ENCODE data around the gene ESAM. TPM values are rescaled to one million over a fixed set of nuclear protein-coding genes. Genes with fewer than 3 reads are reported as not detected.

ESAM gene
- total and polyA plus RNA-seq, 4 donors = 4.0 to 15.6 (median 9.9) TPM

DNA sequence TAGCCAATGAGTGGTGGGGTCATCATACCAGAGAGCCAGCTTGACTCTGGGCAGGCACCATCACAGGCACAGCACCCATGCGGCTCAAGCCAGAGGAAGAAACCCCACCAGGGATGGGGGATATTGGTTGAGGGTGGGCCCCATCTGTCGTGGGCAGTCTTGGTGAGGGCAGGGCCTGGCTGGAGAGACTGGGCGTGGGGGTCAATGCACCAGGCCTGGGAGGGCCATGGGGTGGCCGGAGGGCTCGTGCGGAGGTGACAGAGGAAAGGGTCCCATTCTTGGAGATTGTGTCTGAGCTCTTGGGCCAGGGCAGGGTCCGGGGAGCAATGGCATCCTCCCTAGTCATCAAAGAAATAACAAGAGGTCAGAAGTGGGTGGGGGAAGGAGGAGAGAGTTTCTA, 8.5 kb downstream of the ESAM start:
- 86% methylated on average over 7 of the region's 7 CpGs for WGBS
- Histone ChIP-seq H3K9ac (ENCODE audit: low read depth in 1 of 2, low read length in 2 of 2) (no peak overlapping the region), H3K36me3 (ENCODE audit: control insufficient read depth in 4 of 4, insufficient read depth in 3 of 4, low read depth in 1 of 4, low read length in 3 of 4) (no peaks in the 10 kb centered on the region), H3K27ac (ENCODE audit: low read depth in 1 of 2, low read length in 2 of 2) (no peak overlapping the region), H3K4me1 (ENCODE audit: control insufficient read depth in 4 of 4, insufficient read depth in 4 of 4, low read length in 3 of 4) (peaks cover 2 to 6% (median 6%) of the 10 kb centered on the region in 4 donors), H3K9me3 (ENCODE audit: control insufficient read depth in 4 of 4, low read length in 3 of 4) (no peaks in the 10 kb centered on the region), H3K27me3 (ENCODE audit: control insufficient read depth in 4 of 4, insufficient read depth in 4 of 4, low read length in 3 of 4) (peaks cover 0 to 9% (median 2%) of the 10 kb centered on the region in 4 donors), H3K4me3 (ENCODE audit: low read depth in 1 of 3, low read length in 3 of 3) (no peak overlapping the region)
- no peak for DNase-seq (ENCODE audit: low spot score)
- TF ChIP-seq, protein P1, sequence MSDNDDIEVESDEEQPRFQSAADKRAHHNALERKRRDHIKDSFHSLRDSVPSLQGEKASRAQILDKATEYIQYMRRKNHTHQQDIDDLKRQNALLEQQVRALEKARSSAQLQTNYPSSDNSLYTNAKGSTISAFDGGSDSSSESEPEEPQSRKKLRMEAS (IDR thresholded peaks at IDR 0.05) = no peak
- no peak for TF ChIP-seq TAF1 (conservative IDR thresholded peaks at IDR 0.05)
- TF ChIP-seq RAD21 (IDR thresholded peaks at IDR 0.05) = no peak
- TF ChIP-seq EGR1 (IDR thresholded peaks at IDR 0.05; ENCODE audit: low read depth in 2 of 2) = no peak
- TF ChIP-seq, protein P2, sequence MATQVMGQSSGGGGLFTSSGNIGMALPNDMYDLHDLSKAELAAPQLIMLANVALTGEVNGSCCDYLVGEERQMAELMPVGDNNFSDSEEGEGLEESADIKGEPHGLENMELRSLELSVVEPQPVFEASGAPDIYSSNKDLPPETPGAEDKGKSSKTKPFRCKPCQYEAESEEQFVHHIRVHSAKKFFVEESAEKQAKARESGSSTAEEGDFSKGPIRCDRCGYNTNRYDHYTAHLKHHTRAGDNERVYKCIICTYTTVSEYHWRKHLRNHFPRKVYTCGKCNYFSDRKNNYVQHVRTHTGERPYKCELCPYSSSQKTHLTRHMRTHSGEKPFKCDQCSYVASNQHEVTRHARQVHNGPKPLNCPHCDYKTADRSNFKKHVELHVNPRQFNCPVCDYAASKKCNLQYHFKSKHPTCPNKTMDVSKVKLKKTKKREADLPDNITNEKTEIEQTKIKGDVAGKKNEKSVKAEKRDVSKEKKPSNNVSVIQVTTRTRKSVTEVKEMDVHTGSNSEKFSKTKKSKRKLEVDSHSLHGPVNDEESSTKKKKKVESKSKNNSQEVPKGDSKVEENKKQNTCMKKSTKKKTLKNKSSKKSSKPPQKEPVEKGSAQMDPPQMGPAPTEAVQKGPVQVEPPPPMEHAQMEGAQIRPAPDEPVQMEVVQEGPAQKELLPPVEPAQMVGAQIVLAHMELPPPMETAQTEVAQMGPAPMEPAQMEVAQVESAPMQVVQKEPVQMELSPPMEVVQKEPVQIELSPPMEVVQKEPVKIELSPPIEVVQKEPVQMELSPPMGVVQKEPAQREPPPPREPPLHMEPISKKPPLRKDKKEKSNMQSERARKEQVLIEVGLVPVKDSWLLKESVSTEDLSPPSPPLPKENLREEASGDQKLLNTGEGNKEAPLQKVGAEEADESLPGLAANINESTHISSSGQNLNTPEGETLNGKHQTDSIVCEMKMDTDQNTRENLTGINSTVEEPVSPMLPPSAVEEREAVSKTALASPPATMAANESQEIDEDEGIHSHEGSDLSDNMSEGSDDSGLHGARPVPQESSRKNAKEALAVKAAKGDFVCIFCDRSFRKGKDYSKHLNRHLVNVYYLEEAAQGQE (IDR thresholded peaks at IDR 0.05) = no peak
- no peak for TF ChIP-seq NR2F2 (IDR thresholded peaks at IDR 0.05)
- no peak for TF ChIP-seq RXRA (IDR thresholded peaks at IDR 0.05)
- no peak for TF ChIP-seq HNF4A (conservative IDR thresholded peaks at IDR 0.05)
- no peak for TF ChIP-seq HNF4G (IDR thresholded peaks at IDR 0.05)
- TF ChIP-seq, protein P3, sequence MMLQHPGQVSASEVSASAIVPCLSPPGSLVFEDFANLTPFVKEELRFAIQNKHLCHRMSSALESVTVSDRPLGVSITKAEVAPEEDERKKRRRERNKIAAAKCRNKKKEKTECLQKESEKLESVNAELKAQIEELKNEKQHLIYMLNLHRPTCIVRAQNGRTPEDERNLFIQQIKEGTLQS (IDR thresholded peaks at IDR 0.05) = no peak
- TF ChIP-seq GABPA (IDR thresholded peaks at IDR 0.05 in 1 of 2, conservative IDR thresholded peaks at IDR 0.05 in 1 of 2) = no peak
- TF ChIP-seq SP1 (IDR thresholded peaks at IDR 0.05) = no peak
- TF ChIP-seq FOXA1 (IDR thresholded peaks at IDR 0.05) = no peak

DNA sequence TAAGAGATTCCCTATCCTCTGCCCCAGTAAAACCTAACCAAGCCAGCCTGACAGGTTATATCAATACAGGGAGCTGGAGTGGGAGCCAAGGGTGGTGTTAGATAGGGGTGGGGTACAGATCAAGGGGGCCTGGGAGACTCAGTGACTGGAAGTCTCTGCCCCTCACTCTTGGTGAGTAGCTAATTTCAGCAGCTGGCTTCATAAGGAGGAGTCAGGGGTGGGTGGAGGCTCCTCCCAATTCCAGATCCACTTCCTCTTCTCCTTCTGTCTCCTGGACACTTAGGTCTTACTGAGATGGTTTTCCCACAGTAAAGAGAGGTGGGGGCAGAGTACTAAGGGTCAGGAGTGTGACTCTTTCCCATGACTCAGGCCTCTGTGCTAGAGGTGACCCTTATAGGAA, 8.9 kb downstream of the ESAM start:
- no peak overlapping the region for H3K4me3 ChIP-seq (ENCODE audit: low read depth in 1 of 3, low read length in 3 of 3)
- no peak overlapping the region for H3K9ac ChIP-seq (ENCODE audit: low read depth in 1 of 2, low read length in 2 of 2)
- H3K27ac ChIP-seq (ENCODE audit: low read depth in 1 of 2, low read length in 2 of 2) = no peak overlapping the region
- no peaks in the 10 kb centered on the region for H3K36me3 ChIP-seq (ENCODE audit: control insufficient read depth in 4 of 4, insufficient read depth in 3 of 4, low read depth in 1 of 4, low read length in 3 of 4)
- DNase-seq (ENCODE audit: low spot score) = no peak
- H3K4me1 ChIP-seq (ENCODE audit: control insufficient read depth in 4 of 4, insufficient read depth in 4 of 4, low read length in 3 of 4) = peaks cover 0 to 3% (median 1%) of the 10 kb centered on the region in 4 donors
- H3K27me3 ChIP-seq (ENCODE audit: control insufficient read depth in 4 of 4, insufficient read depth in 4 of 4, low read length in 3 of 4) = peaks cover 0 to 9% (median 3%) of the 10 kb centered on the region in 4 donors
- no peak for TF ChIP-seq EGR1 (IDR thresholded peaks at IDR 0.05; ENCODE audit: low read depth in 2 of 2)
- no peaks in the 10 kb centered on the region for H3K9me3 ChIP-seq (ENCODE audit: control insufficient read depth in 4 of 4, low read length in 3 of 4)

- DNase-seq (ENCODE audit: low spot score) = peak; percentile 21
- Histone ChIP-seq H3K9me3 (ENCODE audit: control insufficient read depth in 4 of 4, low read length in 3 of 4) (no peaks in the 10 kb centered on the region), H3K4me1 (ENCODE audit: control insufficient read depth in 4 of 4, insufficient read depth in 4 of 4, low read length in 3 of 4) (peaks cover 0 to 3% (median 0%) of the 10 kb centered on the region in 4 donors), H3K27me3 (ENCODE audit: control insufficient read depth in 4 of 4, insufficient read depth in 4 of 4, low read length in 3 of 4) (peaks cover 0 to 7% (median 3%) of the 10 kb centered on the region in 4 donors), H3K27ac (ENCODE audit: low read depth in 1 of 2, low read length in 2 of 2) (no peak overlapping the region), H3K9ac (ENCODE audit: low read depth in 1 of 2, low read length in 2 of 2) (no peak overlapping the region), H3K4me3 (ENCODE audit: low read depth in 1 of 3, low read length in 3 of 3) (no peak overlapping the region), H3K36me3 (ENCODE audit: control insufficient read depth in 4 of 4, insufficient read depth in 3 of 4, low read depth in 1 of 4, low read length in 3 of 4) (no peaks in the 10 kb centered on the region)
- WGBS = 44% methylated on average over 10 of the region's 10 CpGs
- no peak for TF ChIP-seq RAD21 (IDR thresholded peaks at IDR 0.05)
- TF ChIP-seq RXRA (IDR thresholded peaks at IDR 0.05) = no peak
- no peak for TF ChIP-seq TAF1 (conservative IDR thresholded peaks at IDR 0.05)
- no peak for TF ChIP-seq JUND (IDR thresholded peaks at IDR 0.05)
- TF ChIP-seq YY1 (IDR thresholded peaks at IDR 0.05) = no peak
- no peak for TF ChIP-seq FOXA1 (IDR thresholded peaks at IDR 0.05)
- no peak for TF ChIP-seq ZBTB33 (IDR thresholded peaks at IDR 0.05)
These were observed 9.5 kb downstream of the ESAM start for GRCh38 chr11:124752471-124753102.

All from liver (tissue), 9 donors.